Measurements from ENCODE around the gene DPM3. TPM values are rescaled to one million over a fixed set of nuclear protein-coding genes. Genes with fewer than 3 reads are reported as not detected.
A peak's percentile ranks its signal among the peaks of the same experiment; 100 is the strongest.

DPM3 gene
- total RNA-seq, 1 experiment from 2014 or later: 113 TPM

DNA sequence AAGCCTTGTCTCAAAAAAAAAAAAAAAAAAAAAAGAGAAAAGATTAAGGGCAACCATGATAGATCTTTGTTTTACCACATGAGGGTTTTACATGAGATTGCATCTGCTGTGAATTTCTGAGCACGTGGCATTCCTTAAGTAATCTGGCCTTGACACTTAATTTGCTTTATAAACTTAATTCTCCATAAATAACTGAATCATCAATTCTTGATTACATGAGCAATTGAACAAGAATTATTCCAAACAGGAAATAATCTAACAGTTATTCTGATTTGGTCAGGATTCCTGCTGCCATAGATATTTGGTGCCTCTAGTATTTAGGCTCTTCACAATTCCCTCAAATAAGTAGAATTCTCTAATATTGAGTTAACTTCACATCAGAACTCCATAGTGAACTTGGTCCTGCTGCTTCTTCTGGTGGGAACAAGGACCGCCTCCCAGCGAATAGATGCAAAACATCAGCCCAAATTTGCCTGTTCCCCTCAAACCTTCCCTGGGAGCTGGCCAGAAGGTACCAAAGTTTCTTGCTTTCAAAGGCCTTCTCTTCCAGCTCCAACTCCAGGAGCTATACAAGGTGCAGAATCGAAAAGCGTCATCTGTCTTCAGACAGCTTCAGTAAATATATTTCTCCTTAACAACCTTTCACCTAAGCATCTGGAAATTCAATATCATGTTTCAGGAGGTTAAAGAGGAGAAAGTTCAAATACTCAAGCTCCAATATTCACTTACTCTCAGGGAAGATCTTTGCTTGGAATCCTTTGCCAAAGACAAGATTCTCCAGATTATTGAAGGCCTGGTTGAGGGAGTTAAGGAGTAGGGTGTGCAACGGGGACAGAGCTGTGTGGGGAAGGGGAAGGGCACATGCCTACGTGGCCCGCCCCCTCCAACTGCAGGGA, 31.8 kb upstream of the DPM3 start:
- intact Hi-C loops (cut with micrococcal nuclease): loop anchor here (10.0 kb wide), 1 partner anchor 153 kb away; the partner anchor contains the start of gene RUSC1
- BruUV-seq (replicated peaks): no TSS peak
- no peak overlapping the region for H2AFZ ChIP-seq (ENCODE audit: low read depth, low read length, poor library complexity, severe bottlenecking)
- no peaks in the 10 kb centered on the region for H3K27me3 ChIP-seq (ENCODE audit: insufficient read depth, low read length)
- H3K9me2 ChIP-seq (ENCODE audit: insufficient read depth): no peaks in the 10 kb centered on the region
- H3K4me1 ChIP-seq (ENCODE audit: control insufficient read depth in 1 of 2, insufficient read depth in 2 of 2, low read length in 2 of 2): peaks cover 9 to 49% of the 10 kb centered on the region in 2 experiments; a peak in 3 of 4 replicates
- H3K36me3 ChIP-seq (ENCODE audit: control insufficient read depth in 1 of 2, insufficient read depth in 2 of 2, low read length in 2 of 2): peaks cover 2 to 7% of the 10 kb centered on the region in 2 experiments; a peak in 3 of 4 replicates
- TF ChIP-seq JUND (IDR thresholded peaks at IDR 0.05) (no peak), CBX3 (IDR thresholded peaks at IDR 0.05; ENCODE audit: low read depth) (no peak), CEBPB (IDR thresholded peaks at IDR 0.05; ENCODE audit: low read depth) (no peak), YY1 (IDR thresholded peaks at IDR 0.05; ENCODE audit: extremely low read depth, insufficient replicate concordance, low read depth, low read length) (no peak), FOSL1 (IDR thresholded peaks at IDR 0.05; ENCODE audit: low read depth) (no peak), SRF (IDR thresholded peaks at IDR 0.05; ENCODE audit: low read depth) (no peak), ZNF274 (IDR thresholded peaks at IDR 0.05; ENCODE audit: low read depth, low read length) (no peak), EGR1 (IDR thresholded peaks at IDR 0.05; ENCODE audit: low read depth) (no peak), POLR2A (IDR thresholded peaks at IDR 0.05; ENCODE audit: borderline replicate concordance, extremely low read depth, insufficient read depth, insufficient read length) (no peak), TCF7L2 (IDR thresholded peaks at IDR 0.05; ENCODE audit: borderline replicate concordance, extremely low read depth, insufficient read depth, insufficient read length) (no peak), RAD21 (IDR thresholded peaks at IDR 0.05; ENCODE audit: low read depth) (no peak), SP1 (IDR thresholded peaks at IDR 0.05; ENCODE audit: low read depth) (no peak), ELF1 (IDR thresholded peaks at IDR 0.05; ENCODE audit: borderline replicate concordance, low read depth) (no peak)
- TF ChIP-seq, protein P1, sequence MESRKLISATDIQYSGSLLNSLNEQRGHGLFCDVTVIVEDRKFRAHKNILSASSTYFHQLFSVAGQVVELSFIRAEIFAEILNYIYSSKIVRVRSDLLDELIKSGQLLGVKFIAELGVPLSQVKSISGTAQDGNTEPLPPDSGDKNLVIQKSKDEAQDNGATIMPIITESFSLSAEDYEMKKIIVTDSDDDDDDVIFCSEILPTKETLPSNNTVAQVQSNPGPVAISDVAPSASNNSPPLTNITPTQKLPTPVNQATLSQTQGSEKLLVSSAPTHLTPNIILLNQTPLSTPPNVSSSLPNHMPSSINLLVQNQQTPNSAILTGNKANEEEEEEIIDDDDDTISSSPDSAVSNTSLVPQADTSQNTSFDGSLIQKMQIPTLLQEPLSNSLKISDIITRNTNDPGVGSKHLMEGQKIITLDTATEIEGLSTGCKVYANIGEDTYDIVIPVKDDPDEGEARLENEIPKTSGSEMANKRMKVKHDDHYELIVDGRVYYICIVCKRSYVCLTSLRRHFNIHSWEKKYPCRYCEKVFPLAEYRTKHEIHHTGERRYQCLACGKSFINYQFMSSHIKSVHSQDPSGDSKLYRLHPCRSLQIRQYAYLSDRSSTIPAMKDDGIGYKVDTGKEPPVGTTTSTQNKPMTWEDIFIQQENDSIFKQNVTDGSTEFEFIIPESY (IDR thresholded peaks at IDR 0.05; ENCODE audit: extremely low read depth, insufficient replicate concordance, low read length): no peak
- TF ChIP-seq, protein P2, sequence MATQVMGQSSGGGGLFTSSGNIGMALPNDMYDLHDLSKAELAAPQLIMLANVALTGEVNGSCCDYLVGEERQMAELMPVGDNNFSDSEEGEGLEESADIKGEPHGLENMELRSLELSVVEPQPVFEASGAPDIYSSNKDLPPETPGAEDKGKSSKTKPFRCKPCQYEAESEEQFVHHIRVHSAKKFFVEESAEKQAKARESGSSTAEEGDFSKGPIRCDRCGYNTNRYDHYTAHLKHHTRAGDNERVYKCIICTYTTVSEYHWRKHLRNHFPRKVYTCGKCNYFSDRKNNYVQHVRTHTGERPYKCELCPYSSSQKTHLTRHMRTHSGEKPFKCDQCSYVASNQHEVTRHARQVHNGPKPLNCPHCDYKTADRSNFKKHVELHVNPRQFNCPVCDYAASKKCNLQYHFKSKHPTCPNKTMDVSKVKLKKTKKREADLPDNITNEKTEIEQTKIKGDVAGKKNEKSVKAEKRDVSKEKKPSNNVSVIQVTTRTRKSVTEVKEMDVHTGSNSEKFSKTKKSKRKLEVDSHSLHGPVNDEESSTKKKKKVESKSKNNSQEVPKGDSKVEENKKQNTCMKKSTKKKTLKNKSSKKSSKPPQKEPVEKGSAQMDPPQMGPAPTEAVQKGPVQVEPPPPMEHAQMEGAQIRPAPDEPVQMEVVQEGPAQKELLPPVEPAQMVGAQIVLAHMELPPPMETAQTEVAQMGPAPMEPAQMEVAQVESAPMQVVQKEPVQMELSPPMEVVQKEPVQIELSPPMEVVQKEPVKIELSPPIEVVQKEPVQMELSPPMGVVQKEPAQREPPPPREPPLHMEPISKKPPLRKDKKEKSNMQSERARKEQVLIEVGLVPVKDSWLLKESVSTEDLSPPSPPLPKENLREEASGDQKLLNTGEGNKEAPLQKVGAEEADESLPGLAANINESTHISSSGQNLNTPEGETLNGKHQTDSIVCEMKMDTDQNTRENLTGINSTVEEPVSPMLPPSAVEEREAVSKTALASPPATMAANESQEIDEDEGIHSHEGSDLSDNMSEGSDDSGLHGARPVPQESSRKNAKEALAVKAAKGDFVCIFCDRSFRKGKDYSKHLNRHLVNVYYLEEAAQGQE (IDR thresholded peaks at IDR 0.05; ENCODE audit: low read depth): no peak
- TF ChIP-seq, protein P3, sequence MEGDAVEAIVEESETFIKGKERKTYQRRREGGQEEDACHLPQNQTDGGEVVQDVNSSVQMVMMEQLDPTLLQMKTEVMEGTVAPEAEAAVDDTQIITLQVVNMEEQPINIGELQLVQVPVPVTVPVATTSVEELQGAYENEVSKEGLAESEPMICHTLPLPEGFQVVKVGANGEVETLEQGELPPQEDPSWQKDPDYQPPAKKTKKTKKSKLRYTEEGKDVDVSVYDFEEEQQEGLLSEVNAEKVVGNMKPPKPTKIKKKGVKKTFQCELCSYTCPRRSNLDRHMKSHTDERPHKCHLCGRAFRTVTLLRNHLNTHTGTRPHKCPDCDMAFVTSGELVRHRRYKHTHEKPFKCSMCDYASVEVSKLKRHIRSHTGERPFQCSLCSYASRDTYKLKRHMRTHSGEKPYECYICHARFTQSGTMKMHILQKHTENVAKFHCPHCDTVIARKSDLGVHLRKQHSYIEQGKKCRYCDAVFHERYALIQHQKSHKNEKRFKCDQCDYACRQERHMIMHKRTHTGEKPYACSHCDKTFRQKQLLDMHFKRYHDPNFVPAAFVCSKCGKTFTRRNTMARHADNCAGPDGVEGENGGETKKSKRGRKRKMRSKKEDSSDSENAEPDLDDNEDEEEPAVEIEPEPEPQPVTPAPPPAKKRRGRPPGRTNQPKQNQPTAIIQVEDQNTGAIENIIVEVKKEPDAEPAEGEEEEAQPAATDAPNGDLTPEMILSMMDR (IDR thresholded peaks at IDR 0.05 in 2 of 3, conservative IDR thresholded peaks at IDR 0.05 in 1 of 3; ENCODE audit: borderline replicate concordance in 1 of 3, insufficient read depth in 1 of 3, low read depth in 2 of 3, low read length in 2 of 3): no peak
- TF ChIP-seq, protein P4, sequence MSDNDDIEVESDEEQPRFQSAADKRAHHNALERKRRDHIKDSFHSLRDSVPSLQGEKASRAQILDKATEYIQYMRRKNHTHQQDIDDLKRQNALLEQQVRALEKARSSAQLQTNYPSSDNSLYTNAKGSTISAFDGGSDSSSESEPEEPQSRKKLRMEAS (IDR thresholded peaks at IDR 0.05): no peak
- peak overlapping the region; percentile 87 for H3K9ac ChIP-seq (ENCODE audit: low read length)
- H3K4me2 ChIP-seq (ENCODE audit: low read length): peak overlapping the region; percentile 76
- ChIA-PET RAD21 (ENCODE audit: low non-redundant PET in 1 of 2, low total read pairs in 2 of 2, uncharacterized antibody in 2 of 2, unreplicated experiment in 2 of 2) (interaction anchor here (0.6 to 1.3 kb wide), 3 partner anchors 21 to 81 kb away, joined by 3 to 4 read pairs (median 3); partner anchors contain the start of gene SLC50A1 (in 1 of the 2)), POLR2A (interaction anchor here (0.6 to 1.7 kb wide), 7 partner anchors 9 to 121 kb away, joined by 3 to 11 read pairs (median 3); partner anchors contain the start of gene ADAM15), CTCF (interaction anchor here (1.1 to 4.6 kb wide), 13 partner anchors 10 to 127 kb away, joined by 4 to 71 read pairs (median 9); partner anchors contain the start of genes EFNA4, MTX1 and THBS3)
- H3K4me3 ChIP-seq (replicated peaks in 1 of 2; ENCODE audit: low read depth in 1 of 2, low read length in 2 of 2): peak overlapping the region; percentile 84 to 97
- H4K20me1 ChIP-seq (ENCODE audit: insufficient read depth): no peaks in the 10 kb centered on the region
- peak overlapping the region; percentile 76 for H3K27ac ChIP-seq (ENCODE audit: low read depth, low read length)
- peak; percentile 29 for ATAC-seq
- peaks cover 25% of the 10 kb centered on the region for H3K79me2 ChIP-seq (ENCODE audit: insufficient read depth, low read length)
- DNase-seq (ENCODE audit: low read depth, low spot score): no peak
- no peaks in the 10 kb centered on the region for H3K9me3 ChIP-seq (ENCODE audit: control insufficient read depth in 1 of 2, insufficient read depth in 1 of 2, low read depth in 1 of 2, low read length in 2 of 2)

Measured in HCT116 (cell line).